Testis (tissue), 2 donors: ENCODE results near the gene CASR.

Experiments used
- CTCF ChIP-seq, 3 experiments: fragments of 450-650 bp in 2 of 3; fragments of 200-600 bp in 1 of 3; sonication (generic) in 1 of 3; IDR thresholded peaks; one replicate each; pipeline ENCODE4 v1.5.1; 2016 to 2019; ENCODE audit warnings: antibody characterized with exemption in 3 of 3, mild to moderate bottlenecking in 2 of 3, moderate library complexity in 1 of 3
- POLR2A ChIP-seq: fragments of 450-650 bp; IDR thresholded peaks from one replicate; pipeline ENCODE4 v1.6.1; 2017; ENCODE audit warnings: antibody characterized with exemption, mild to moderate bottlenecking, moderate library complexity

GRCh38 chr3:122183521-122183892 lies at the start of gene CASR:
- no peak for TF ChIP-seq CTCF (IDR thresholded peaks at IDR 0.05)
- no peak for TF ChIP-seq POLR2A
